SIG-M5 (cell line): ENCODE measurements around the gene DOK6.

Experiments
- DNase-seq: peaks from one replicate; lab custom pipeline; 2025; lab: John Stamatoyannopoulos, UW

The DOK6 gene

DNA sequence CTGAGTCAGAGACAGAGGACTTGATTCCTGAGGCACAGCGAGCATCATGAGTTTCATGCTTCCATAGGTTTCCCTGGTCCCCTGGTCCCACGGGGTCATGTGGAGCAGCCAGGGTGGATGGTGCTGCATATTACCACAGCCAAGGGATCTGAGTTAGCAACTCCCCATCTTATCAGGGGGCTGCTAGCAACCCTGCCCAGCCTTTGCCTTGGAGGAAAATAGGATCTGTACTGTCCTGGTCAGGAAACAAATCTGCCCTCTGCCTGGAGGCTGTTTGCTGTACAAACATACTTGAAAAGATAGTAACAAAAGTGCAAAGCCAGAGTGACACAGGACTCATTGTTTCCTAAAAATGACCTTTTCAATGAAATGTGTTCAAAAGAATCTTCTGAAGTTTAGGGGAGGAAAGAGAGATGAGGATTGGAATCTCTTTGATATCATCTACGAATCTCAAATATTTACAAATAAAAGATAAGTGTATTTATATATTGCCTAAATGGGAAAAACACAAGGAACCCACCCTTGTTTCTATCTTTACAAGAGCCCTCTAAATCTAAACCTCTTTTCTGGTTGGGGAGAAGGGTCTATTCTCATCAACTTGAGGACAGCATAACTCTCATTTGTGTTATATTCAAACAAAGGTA is 352.2 kb downstream of the DOK6 start:
- no peak for DNase-seq

DNA sequence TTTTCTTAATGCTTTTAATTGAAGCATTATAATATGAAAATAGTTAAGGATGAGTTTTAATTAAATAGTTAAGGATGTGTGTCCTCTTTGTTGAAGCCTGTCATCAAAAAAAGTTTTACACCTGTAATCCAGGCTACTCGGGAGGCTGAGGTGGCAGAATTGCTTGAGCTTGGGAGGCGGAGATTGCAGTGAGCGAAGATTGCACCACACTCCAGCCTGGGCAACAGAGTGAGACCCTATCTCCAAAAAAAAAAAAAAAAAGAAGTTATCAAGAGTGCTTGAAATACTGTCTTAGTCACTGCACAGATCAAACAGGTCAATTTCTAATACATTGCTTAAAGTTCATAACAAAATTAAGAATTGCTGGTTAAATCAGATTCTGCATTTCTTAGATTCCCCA is 353.4 kb downstream of the DOK6 start:
- no peak for DNase-seq

- DNase-seq, result no peak
These were observed 354.4 kb downstream of the DOK6 start for GRCh38 chr18:69755041-69755440.

DNA sequence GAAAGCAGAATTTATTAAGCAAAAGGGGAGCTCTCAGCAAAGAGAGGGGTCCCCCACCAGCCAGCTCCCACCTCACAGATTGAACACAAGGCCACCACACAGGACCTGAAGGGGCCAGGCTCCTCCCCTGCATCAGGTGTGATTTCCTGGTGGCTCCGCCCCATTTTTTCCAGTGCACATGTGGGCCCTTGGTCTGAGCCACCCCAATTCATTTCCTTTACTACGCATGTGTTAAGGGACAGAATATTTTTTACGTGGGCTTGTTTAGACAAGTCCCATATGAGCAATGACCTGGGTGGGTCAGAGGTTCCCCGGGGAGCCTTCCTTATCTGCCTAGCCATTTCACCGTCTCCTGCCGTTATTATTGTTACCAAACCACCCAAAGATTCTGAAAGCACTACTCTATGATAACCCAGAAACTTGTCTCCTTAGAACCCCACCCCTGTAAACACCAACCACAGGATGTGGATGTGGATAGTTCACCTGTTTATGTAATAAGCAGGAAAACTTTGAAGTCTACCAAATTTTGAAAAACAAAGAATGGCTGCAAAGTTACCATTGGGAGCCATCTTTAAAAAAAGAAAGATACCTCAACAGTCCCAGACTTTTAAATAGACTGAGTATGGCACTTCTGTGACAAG is 355.3 kb downstream of the DOK6 start:
- no peak for DNase-seq

- DNase-seq, result no peak
These were observed 357.0 kb downstream of the DOK6 start for GRCh38 chr18:69757733-69758132.

GRCh38 chr18:69758458-69758857 is 357.8 kb downstream of the DOK6 start:
- no peak for DNase-seq

GRCh38 chr18:69759046-69759445 is 358.4 kb downstream of the DOK6 start:
- DNase-seq, result no peak

GRCh38 chr18:69763002-69763401 is 362.3 kb downstream of the DOK6 start:
- DNase-seq, result no peak

GRCh38 chr18:69763821-69764220 is 363.1 kb downstream of the DOK6 start:
- DNase-seq, result no peak

DNA sequence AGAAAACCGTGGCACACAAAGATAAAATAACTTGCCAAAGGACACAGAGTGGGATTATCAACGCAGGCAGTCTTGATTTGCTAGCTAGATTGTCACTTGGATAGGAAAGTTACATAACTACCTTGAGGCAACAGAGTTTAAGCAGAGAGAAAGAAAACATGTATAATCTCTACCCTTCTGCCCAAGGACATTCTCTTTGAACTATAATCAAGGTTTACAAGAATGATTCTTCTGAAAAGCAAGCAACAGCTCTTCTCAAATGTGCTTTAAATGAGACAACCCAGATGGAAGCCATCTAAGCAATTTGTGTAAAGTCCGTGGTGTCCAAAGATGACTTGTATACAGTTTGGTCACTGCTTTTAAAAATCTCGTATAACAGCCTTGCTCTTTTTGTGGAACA is 369.6 kb downstream of the DOK6 start:
- no peak for DNase-seq

DNA sequence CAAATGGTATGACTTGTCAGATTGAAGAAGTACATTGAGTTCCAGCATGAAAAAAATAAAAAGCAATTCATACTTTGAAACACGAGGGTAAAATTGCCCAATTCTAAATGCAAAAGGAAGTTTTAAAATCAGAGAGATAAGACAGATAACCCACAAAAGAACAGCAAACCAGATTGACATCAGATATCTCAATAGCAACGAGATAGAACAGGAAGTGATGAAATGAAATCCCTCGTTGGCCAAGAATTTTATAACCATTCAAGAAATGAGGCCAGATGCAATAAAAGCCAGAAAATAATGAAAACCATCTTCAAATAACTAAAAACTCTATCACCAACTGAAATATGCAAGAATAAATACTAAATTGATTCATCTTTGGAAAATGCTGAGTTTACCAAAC is 374.1 kb downstream of the DOK6 start:
- no peak for DNase-seq

DNA sequence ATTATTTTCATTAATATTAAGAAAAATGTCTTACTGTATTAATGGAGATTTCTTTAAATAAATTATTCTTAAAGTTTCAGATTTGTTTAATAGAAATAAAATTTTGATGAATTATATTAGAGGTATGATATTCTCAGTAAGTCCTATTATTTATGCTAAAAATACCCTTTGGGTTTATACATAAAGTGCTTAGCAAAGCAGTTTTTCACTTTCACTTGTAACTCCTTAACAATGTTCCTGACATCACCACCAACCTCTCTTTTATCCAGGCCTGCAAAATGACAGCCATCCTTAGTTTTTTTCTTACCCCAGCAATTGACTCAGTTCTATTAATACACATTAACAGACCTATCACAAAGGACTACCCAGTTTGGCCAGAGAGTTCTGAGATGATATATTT is 376.6 kb downstream of the DOK6 start:
- DNase-seq, result no peak

GRCh38 chr18:69778680-69779079 is 378.0 kb downstream of the DOK6 start:
- no peak for DNase-seq

DNA sequence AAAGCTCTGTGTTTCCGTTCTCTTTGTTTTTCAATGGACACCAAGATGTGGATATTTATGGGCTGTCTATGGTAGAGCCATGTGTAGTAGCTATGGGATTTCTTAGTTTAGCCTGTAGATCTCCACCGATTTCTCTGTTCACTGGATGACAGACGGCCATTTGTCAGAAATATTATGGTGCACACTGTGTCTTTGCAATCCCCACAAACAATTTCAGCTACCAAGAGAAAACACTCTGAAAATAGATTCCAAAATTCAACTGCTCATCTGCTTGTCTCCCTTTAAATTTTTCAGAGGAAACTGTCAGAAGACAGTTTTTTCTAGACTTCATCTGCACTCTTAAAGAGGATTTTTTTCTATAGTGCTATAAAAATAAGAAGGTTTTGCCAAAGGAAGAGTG is 380.2 kb downstream of the DOK6 start:
- no peak for DNase-seq

GRCh38 chr18:69784815-69785214 is 384.1 kb downstream of the DOK6 start:
- DNase-seq, result no peak

GRCh38 chr18:69785466-69785865 is 384.8 kb downstream of the DOK6 start:
- DNase-seq, result no peak

GRCh38 chr18:69786427-69786826 is 385.7 kb downstream of the DOK6 start:
- no peak for DNase-seq

DNA sequence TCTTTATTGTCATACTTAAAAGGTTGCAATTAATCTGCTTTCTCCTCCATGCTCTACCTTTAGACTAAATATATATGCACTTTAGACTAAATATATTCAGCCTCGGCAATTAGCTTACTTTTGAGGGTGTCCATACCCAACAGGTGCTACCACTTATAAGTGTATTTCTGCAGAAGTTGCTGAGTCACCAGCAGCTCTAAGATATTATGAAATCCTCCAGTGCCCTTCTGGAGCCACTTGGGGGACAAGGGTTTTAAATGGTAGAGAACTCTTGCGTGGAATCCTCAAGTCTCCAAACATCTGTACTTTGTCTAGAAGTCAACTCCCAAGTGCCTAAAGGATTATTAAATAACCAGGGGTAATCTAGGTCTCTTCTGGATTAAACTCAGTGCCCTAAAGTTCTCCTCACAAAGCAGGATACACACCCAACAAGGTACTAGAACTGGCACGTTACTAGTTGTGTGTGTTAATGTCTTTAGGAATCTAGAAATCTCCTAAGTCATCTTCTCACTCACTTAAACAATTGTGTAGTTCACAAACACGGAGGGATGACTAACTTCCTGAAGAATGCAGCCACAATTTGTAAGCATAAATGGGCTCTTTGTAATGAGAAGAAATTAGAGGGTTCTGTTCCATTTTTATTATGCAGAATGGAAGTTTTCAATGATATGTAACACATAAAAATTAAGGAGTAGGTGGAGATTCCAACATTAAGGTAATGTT is 387.3 kb downstream of the DOK6 start:
- DNase-seq, result no peak

DNA sequence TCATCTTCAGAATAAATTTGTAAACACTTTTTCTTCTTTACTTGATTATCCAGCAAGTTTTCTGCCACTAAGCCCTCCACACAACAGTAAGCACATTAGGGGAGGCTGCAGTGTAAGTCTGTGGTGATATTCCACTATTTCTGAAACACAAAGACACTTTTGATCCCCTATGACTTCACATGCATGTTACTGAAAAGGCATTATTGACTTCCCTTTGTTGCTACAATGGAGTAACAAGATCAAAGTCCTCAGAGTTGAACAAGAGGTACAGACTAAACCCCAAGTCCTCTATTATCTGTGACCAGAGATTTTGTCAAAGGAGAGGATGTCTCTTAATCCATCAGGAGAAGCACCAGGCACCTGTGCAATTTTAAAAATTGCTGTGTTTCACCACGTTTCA is 389.1 kb downstream of the DOK6 start:
- DNase-seq, result no peak

DNA sequence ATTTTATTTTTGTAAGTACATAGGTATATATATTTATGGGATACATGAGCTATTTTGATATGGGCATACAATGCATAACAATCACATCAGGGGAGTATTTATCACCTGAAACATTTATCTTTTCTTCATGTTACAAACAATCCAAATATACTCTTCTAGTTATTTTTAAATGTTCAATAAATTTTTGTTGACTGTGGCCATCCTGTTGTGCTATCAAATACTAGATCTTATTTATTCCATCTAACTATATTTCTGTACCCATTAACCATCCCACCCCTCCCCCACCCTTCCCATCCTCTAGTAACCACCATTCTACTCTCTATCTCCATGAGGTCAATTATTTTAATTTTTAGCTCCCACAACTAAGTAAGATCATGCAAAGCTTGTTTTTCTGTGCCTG is 390.0 kb downstream of the DOK6 start:
- DNase-seq, result no peak

DNA sequence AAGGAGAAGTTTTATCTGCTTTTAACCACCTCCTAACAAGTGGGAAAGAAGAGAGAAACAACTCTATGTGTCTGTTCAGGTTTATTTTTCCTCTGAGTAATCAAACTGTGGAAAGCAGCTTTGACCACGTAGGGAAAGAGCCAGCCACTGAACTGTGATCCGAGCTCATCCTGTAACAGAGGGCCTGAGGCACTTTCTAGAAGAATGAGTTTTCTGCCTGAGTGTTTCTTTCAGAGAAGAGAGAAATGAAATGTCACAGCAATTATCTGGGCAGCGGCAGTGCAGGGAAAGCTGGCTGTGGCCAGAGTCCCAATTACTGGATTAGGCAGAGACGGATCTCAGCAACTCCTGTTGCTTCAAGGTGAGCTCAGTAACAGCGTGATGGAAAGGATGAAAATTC is 395.1 kb downstream of the DOK6 start:
- no peak for DNase-seq

DNA sequence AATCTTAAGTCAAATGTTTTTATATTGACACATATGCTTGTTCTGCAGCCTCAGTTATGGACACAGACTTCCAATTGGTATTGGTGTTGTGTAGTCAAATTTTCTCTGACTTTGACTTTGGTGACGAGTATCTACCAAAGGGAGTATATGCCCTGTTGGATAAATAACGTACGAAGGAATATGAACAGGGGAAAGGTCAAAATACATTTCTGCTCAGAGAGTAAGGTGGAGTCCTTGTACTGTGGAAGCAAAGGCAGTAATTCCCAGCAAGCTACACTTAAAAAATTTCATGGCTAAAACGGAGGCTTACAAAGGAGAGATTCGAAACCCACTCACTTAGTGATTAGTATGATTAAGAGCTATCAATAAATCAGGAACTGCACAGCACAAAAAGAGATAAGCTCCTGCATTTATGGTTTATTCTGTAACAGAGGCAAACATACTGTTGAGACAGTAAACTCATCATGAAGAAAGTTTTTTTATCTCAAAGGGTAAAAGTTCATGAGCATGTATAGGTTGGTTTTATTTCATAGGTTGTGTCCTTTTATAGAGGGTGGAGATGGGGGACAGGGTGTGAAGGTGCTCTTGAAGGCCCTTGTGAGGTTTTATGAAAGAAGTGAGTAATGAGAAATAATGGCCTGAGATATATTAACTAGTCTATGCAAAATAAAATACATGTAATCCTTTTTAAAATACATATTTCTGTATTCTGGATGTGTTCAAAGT is 404.3 kb downstream of the DOK6 start:
- DNase-seq, result no peak

- DNase-seq, result no peak
These were observed 407.7 kb downstream of the DOK6 start for GRCh38 chr18:69808399-69808798.
